HepG2 (cell line): ENCODE measurements around the gene POFUT2. TPM values are rescaled to one million over a fixed set of nuclear protein-coding genes. Genes with fewer than 3 reads are reported as not detected.

Source experiments
- ARID2 ChIP-seq: sonication (generic); formaldehyde crosslinking; IDR thresholded peaks from 2 replicates; pipeline ENCODE4 v1.8.1; 2022; ENCODE audit warnings: mild to moderate bottlenecking, missing genetic modification reagents, borderline replicate concordance
- FOXA3 ChIP-seq: IDR thresholded peaks from 2 replicates; pipeline ENCODE4 v1.6.1; 2016; ENCODE audit warnings: missing genetic modification reagents, missing compliant biosample characterization
- HDAC1 ChIP-seq: sonication (generic); formaldehyde crosslinking; IDR thresholded peaks from 2 replicates; pipeline ENCODE4 v1.5.1; 2020; ENCODE audit warnings: mild to moderate bottlenecking, missing genetic modification reagents
- KLF16 ChIP-seq, 2 experiments: sonication (generic) in 1 of 2; formaldehyde crosslinking in 1 of 2; IDR thresholded peaks; 2 replicates each; pipeline versions ENCODE4 v1.6.1 to v1.8.0; 2016 to 2023; ENCODE audit warnings: missing genetic modification reagents in 2 of 2, missing compliant biosample characterization in 1 of 2
- MEIS2 ChIP-seq: sonication (generic); formaldehyde crosslinking; IDR thresholded peaks from 2 replicates; pipeline ENCODE4 v1.9.0; 2021; ENCODE audit warnings: mild to moderate bottlenecking, missing genetic modification reagents
- MXD1 ChIP-seq: sonication (generic); formaldehyde crosslinking; IDR thresholded peaks from 2 replicates; pipeline ENCODE4 v1.4.0; 2020; ENCODE audit warnings: mild to moderate bottlenecking, missing genetic modification reagents
- PATZ1 ChIP-seq: sonication (generic); formaldehyde crosslinking; IDR thresholded peaks from 2 replicates; pipeline ENCODE4 v1.4.0; 2020; ENCODE audit warnings: missing genetic modification reagents
- PRPF4 ChIP-seq: fragments of 200-400 bp; formaldehyde crosslinking; IDR thresholded peaks from 2 replicates; pipeline ENCODE4 v1.6.1; 2016; ENCODE audit warnings: low read length, low read depth; ENCODE audit not compliant: poor library complexity, severe bottlenecking
- RARA ChIP-seq: IDR thresholded peaks from 2 replicates; pipeline ENCODE4 v1.6.1; 2016; ENCODE audit warnings: missing genetic modification reagents, missing compliant biosample characterization
- SIX4 ChIP-seq: sonication (generic); formaldehyde crosslinking; IDR thresholded peaks from 2 replicates; pipeline ENCODE4 v1.4.0; 2020; ENCODE audit warnings: missing genetic modification reagents
- SP4 ChIP-seq: sonication (generic); formaldehyde crosslinking; IDR thresholded peaks from 2 replicates; pipeline ENCODE4 v1.8.1; 2023; ENCODE audit warnings: mild to moderate bottlenecking, missing genetic modification reagents
- STAG1 ChIP-seq: sonication (generic); formaldehyde crosslinking; IDR thresholded peaks from 2 replicates; pipeline ENCODE4 v1.4.0; 2020; ENCODE audit warnings: missing genetic modification reagents
- TAF1 ChIP-seq: sonication (generic); formaldehyde crosslinking; IDR thresholded peaks from 2 replicates; pipeline ENCODE4 v1.4.0; 2020; ENCODE audit warnings: missing genetic modification reagents
- TFDP1 ChIP-seq: IDR thresholded peaks from 2 replicates; pipeline ENCODE4 v1.6.1; 2016; ENCODE audit warnings: missing compliant biosample characterization, missing genetic modification reagents, borderline replicate concordance
- ZFP41 ChIP-seq: sonication (generic); formaldehyde crosslinking; IDR thresholded peaks from 2 replicates; pipeline ENCODE4 v1.4.0; 2020; ENCODE audit warnings: mild to moderate bottlenecking, missing genetic modification reagents, borderline replicate concordance
- ZNF263 ChIP-seq: sonication (generic); formaldehyde crosslinking; IDR thresholded peaks from 2 replicates; pipeline ENCODE4 v1.4.0; 2020; ENCODE audit warnings: missing genetic modification reagents
- ZNF343 ChIP-seq: sonication (generic); formaldehyde crosslinking; IDR thresholded peaks from 2 replicates; pipeline ENCODE4 v1.4.0; 2020; ENCODE audit warnings: mild to moderate bottlenecking, missing genetic modification reagents
- ZNF451 ChIP-seq: sonication (generic); formaldehyde crosslinking; IDR thresholded peaks from 2 replicates; pipeline ENCODE4 v1.5.0; 2020; ENCODE audit warnings: mild to moderate bottlenecking, missing genetic modification reagents
- ZNF512 ChIP-seq: sonication (generic); formaldehyde crosslinking; IDR thresholded peaks from 2 replicates; pipeline ENCODE4 v1.4.0; 2020; ENCODE audit warnings: mild to moderate bottlenecking, missing genetic modification reagents
- ZNF724P ChIP-seq: sonication (generic); formaldehyde crosslinking; IDR thresholded peaks from 2 replicates; pipeline ENCODE4 v1.8.0; 2022; ENCODE audit warnings: missing genetic modification reagents, borderline replicate concordance
- ZNF770 ChIP-seq: sonication (generic); formaldehyde crosslinking; IDR thresholded peaks from 2 replicates; pipeline ENCODE4 v1.5.0; 2020; ENCODE audit warnings: mild to moderate bottlenecking, missing genetic modification reagents
- polyA plus RNA-seq, 8 experiments: library from polyadenylated mRNA; depleted of rRNA in 3 of 8; stranded (reverse) in 7 of 8; unstranded in 1 of 8; fragments of >200 nt; fragmentation: Illumina TruSeq in 4 of 8; extraction: Trizol in 4 of 8; gene quantifications; 2 replicates each; pipeline versions ENCODE4 v1.2.1 to v1.2.3, GENCODE V29; 2011 to 2016; ENCODE audit warnings: low read depth in 4 of 8, missing spikeins in 1 of 8, mixed read lengths in 1 of 8; ENCODE audit not compliant: insufficient read depth in 1 of 8
- total RNA-seq, 5 experiments: library from RNA; depleted of rRNA; stranded (reverse); fragments of >200 nt; fragmentation: Illumina TruSeq; extraction: Trizol; gene quantifications; 2 replicates each; pipeline ENCODE4 v1.2.3, GENCODE V29; 2016; ENCODE audit warnings: low read depth in 1 of 5

POFUT2 gene
- total and polyA plus RNA-seq, 2 of the 13 experiments (the other 11 are each of a cell fraction or from before 2014, with no cell fraction given), result 22.8 to 24.0 TPM

GRCh38 chr21:45309069-45309986 lies 21.6 kb upstream of the POFUT2 start (continued):
- TF ChIP-seq RARA (CRISPR knock-in tag), result peak; percentile 18; the same call in 1 of the 2 replicates
- TF ChIP-seq STAG1 (CRISPR knock-in tag), result peak; percentile 48
- TF ChIP-seq PATZ1 (CRISPR knock-in tag), result no peak; the same call in 1 of the 2 replicates
- peak; percentile 8; the same call in 1 of the 2 replicates for TF ChIP-seq ZNF263 (CRISPR knock-in tag)
- TF ChIP-seq ZNF512 (CRISPR knock-in tag), result no peak; the same call in 1 of the 2 replicates
- TF ChIP-seq MEIS2, result no peak
- TF ChIP-seq HDAC1 (CRISPR knock-in tag), result no peak
- no peak for TF ChIP-seq KLF16 (CRISPR knock-in tag; IDR thresholded peaks at IDR 0.05)
- TF ChIP-seq SIX4, result no peak
- no peak for TF ChIP-seq ZNF770 (CRISPR knock-in tag)
- no peak for TF ChIP-seq ZNF451 (CRISPR knock-in tag)
- peak; percentile 48; the same call in 1 of the 2 replicates for TF ChIP-seq MXD1
- no peak for TF ChIP-seq SP4 (CRISPR knock-in tag)
- TF ChIP-seq ZFP41 (CRISPR knock-in tag), result no peak
- no peak for TF ChIP-seq ZNF724P (CRISPR knock-in tag)
- no peak for TF ChIP-seq ZNF343 (CRISPR knock-in tag)
- no peak for TF ChIP-seq PRPF4
- no peak; the same call in 1 of the 2 replicates for TF ChIP-seq TFDP1 (CRISPR knock-in tag)
- 0 out of 2 replicates have a peak, but pooled peaks have one; percentile 4 for TF ChIP-seq TAF1 (CRISPR knock-in tag)
- no peak for TF ChIP-seq FOXA3 (CRISPR knock-in tag)
- no peak for TF ChIP-seq ARID2 (CRISPR knock-in tag)
